Embryonic facial prominence (tissue), 1 donor: ENCODE results near the gene OSBPL2.

Source experiments
- DNase-seq: peaks from one replicate; pipeline ENCODE4 v3.0.0-alpha.2; 2016; ENCODE audit errors: extremely low spot score

OSBPL2 gene

DNA sequence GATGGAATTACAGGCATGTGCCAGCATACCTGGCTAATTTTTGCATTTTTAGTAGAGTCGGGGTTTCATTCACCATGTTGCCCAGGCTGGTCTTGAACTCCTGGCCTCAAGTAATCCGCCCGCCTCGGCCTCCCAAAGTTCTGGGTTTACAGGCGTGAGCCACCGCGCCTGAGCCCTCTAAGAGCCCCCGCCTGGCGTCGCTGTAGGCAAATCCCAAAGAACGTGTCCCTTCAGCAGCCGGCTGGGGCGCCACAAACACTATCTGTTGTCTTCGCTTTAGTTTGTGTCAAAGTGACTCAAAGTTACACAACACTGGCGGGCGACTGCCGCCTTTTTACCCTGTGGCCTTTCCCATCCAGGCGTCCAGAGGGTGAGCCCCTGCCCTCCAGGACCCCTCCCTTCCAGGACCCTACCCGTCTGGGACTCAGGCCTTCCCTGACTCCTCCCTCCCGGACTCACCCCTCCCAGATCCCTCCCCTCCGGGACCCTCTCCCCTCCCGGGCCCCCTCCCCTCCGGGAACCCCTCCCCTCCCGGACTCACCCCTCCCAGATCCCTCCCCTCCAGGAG is 63.5 kb downstream of the OSBPL2 start:
- peak; percentile 73 for DNase-seq

DNA sequence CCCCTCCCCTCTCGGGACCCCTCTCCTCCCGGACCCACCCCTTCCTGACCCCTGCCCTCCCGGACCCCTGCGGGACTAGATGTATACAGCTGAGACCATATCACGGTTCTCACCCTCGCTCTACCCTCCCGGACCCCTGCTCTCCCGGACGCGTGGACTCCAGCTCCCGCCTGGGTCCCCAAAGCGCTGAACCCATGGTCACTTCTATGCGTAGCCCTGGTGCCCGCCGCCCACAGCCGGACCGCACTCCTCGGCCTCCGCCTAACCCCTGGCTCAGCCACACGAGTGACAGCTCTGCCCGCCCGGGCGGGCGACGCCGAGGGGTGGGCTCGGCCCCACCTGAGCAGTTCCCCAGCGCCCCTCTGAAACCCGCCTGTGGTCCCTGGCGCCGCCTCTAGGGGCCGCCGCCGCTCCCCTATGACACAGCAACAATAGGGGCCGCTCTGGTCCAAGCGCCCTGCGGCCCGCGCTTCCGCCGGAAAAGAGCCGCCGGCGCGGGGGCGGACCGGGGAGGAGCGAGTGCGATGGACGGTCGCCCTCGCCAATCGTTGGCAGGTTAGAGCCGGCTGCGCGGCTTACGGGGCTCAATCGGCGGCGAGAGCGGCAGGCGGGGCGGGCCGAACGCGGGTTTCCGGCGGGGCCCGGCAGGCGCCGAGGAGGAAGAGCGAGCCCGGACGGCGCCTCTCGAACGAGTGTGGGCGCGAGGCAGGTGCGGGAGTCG is 64.2 kb downstream of the OSBPL2 start, which contains the start of gene ADRM1:
Gene ADRM1, plus strand, starts transcription at position 657 of the 721 bp plus-strand sequence. CDS start 572 bp downstream, outside the sequence.
- DNase-seq, result peak; percentile 89

- DNase-seq, result no peak
Observed at GRCh38 chr20:62303062-62303339, 64.7 kb downstream of the OSBPL2 start.

- no peak for DNase-seq
Observed at GRCh38 chr20:62303340-62304226, 65.3 kb downstream of the OSBPL2 start.

DNA sequence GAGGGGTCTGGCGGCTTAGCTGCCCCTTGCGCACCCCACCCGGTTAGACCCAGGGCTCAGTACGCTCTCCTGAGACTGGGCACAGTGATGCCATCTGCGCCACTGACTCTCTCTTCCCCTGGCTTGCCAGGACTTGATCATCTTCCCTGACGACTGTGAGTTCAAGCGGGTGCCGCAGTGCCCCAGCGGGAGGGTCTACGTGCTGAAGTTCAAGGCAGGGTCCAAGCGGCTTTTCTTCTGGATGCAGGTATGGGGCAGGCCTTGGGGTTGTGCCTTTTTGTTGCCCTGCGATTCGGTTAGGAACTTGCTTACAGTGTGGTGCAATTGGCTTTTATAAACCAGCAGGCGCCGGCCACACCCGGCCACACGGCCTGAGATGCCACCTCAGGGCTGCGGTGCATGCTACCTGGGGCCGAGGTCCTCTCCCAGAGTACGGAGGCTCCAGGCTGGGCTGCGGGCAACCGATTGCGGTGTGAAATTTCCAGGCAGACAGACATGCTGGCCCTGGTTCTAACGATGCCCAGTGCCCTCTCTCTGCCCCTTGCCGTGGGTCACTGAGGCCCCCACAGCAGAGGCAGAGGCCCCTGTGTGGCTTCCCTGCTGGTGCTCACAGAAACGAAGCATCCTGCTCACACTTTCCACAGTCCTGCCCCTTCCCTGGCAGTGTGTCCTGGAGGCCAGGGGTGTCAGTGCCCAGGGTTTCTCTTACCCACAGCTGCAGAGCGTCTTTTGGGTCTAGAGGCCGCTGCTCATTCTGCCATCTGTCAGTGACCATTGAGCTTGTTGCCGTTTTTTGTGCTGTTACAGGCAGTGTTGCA is 66.2 kb downstream of the OSBPL2 start:
- DNase-seq, result no peak

DNA sequence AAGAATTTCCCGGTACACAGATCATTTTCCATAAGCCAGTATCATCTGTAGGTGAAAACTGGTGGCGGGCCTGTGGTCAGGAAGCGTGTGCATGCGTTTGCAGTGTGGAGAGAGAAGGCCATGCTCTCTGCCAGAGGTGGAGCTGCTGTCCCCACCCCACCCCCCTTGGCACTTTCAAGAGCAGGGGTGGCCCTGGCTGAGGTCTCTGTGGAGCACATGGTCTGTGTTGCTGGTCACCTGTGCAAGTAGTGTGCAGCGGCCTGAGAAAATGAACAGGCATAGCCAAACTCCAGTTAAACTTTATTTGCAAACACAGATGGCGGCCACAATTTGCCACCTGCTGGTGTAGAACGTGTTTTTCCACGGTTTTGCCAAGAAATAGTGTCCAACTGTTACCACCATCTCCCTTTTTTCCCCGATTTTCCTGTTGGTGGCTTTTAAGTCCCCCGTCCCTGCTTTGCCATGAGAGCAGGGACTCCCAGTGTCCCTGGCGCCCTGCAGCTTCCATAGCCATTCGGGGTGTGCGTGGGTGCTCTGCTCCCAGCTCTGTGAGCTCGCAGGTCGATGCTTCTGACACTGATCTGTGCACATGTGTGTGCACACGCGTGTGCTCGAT is 66.9 kb downstream of the OSBPL2 start:
- no peak for DNase-seq

DNA sequence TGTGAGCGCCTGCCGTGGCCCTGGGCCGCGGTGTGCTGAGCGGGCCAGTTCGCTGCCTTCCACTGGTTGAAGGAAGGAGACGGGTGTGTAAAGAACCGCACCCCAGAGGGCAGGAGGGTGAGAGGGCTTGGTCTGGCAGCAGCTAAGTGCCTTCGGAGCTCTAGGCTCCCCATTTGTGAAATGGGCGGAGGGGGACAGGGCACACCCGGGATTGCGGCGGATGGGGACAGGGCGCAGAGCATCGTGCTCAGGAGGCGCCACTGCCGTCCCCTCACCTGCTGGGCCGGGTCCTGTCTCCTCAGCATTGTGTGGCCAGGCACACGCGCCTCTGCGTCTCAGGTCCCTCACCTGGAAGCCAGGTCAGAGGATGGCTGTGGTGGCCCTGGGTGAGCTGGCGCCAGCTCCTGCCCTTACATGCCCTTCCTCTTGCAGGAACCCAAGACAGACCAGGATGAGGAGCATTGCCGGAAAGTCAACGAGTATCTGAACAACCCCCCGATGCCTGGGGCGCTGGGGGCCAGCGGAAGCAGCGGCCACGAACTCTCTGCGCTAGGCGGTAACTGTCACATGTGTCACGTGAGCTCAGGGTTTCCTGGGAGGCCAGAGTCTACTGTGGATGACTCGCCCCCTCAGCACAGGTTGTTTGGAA is 67.6 kb downstream of the OSBPL2 start:
- no peak for DNase-seq

DNA sequence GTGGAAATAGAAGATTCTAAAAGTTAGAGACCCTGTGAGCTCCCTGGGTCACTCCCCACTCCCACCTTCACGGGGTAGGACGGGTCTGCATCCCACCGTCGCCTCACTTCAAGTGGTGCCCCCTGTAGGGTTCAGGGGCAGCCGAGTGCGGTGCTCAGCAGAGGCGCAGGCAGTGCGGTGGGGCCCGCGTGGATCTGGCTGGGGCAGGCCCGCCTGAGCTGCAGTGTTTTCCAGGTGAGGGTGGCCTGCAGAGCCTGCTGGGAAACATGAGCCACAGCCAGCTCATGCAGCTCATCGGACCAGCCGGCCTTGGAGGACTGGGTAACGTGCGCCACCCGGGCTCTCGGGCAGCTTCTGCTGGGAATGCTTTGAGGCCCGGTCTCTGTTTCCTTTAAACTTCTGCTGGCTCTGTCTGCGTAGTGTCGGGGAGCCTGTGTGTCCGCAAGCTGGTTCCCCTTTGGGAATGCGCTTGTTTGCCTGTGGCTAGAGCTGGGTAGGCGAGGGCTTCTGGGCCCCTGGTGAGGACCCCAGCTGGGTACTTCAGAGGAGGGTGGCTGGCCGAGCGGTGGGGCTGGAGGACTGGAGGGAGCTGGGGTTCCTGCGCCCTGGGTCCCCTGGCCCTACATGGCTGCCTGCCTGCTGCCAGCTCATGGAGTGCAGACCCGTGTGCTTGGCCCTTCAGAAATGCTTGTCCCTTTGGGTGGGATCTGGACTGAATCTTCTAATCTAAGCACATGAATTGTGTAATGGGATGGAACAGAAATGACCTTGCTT is 68.3 kb downstream of the OSBPL2 start:
- DNase-seq, result no peak

GRCh38 chr20:62307226-62308101 is 69.1 kb downstream of the OSBPL2 start:
- no peak for DNase-seq

- no peak for DNase-seq
Observed at GRCh38 chr20:62308102-62308822, 69.9 kb downstream of the OSBPL2 start.

- DNase-seq, result no peak
Observed at GRCh38 chr20:62309198-62309944, 71.0 kb downstream of the OSBPL2 start.

DNA sequence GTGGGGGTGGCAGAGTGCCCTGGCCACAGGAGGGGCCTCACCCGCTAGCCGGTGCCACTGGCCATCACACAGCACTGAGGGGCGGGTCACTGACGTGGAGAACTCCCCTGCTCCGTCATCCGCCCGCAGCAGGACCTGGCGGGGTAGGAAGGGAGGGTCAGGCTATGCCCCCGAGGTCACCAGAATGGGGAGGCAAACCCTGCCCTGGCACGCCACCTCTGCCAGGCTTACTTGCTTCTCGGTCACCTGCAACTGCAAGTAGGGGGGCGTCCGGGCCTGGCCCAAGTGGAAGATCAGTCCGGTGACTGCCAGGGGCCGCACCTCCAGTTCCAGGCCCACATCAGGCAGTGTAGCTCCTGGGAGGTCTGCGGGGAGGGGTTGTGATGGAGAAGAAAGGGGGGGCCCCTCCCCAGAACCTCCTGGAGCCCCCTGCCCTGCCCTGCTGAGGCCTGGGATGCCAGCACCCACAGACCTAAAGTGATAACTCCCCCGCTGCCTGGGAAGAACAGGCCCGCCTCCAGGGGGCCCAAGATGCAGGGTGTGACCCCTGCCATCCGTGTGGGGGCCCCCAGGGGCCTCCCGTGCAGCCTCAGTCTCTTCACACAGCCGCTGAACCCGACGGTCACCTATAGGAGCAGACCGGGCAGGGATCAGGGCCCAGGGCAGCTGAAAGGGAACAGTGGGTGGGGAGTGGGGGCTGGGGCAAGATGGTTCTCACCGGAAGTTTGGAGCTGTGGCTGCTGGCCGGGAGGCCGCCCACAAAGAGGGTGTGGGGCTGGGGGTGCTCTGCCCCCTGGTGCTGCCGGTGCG is 71.8 kb downstream of the OSBPL2 start:
- DNase-seq, result no peak

DNA sequence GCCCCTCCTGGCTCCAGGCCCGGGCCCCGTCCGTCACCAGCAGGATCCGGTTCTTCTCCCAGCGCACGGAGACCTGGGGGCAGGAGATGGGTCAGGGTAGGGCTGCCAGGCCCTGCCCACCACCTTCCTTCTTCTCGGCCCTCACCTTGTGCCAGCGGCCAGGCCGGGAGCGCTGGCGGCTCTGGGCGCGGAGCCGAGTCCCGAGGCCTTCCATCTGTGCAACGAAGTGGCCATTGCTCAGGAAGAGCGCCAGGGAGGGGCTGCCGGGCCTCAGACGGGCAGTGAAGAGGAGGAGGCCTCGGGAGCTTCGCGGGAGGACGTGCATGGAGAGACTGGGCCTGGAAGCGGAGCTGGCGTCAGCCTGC is 72.4 kb downstream of the OSBPL2 start:
- no peak for DNase-seq

- DNase-seq, result no peak
Observed at GRCh38 chr20:62311150-62311549, 72.8 kb downstream of the OSBPL2 start.

GRCh38 chr20:62311832-62312661 is 73.7 kb downstream of the OSBPL2 start:
- no peak for DNase-seq

- DNase-seq, result no peak
Observed at GRCh38 chr20:62312662-62312977, 74.3 kb downstream of the OSBPL2 start.
